ENCODE results near the gene LTBR.
"Not testable (repeated sequence)": the region's sequence is repeated elsewhere in the genome, so short reads cannot be mapped to it uniquely, and the experiment has no call there.

The LTBR gene

GRCh38 chr12:6424866-6425265 lies 40.9 kb downstream of the LTBR start:
- POLR2A ChIA-PET, result interaction anchor here (1.8 to 2.1 kb wide), 2 partner anchors 41 to 46 kb away, joined by 5 read pairs; partner anchors contain the start of gene VAMP1
- Histone ChIP-seq H3K4me3 (ENCODE audit: control insufficient read depth in 1 of 7, extremely low read depth in 1 of 7, insufficient read depth in 4 of 7, low read depth in 2 of 7, low read length in 6 of 7) (no peak overlapping the region), H3K27me3 (replicated peaks in 2 of 5; ENCODE audit: control insufficient read depth in 4 of 5, insufficient read depth in 5 of 5, low read length in 4 of 5) (no peaks in the 10 kb centered on the region), H3K9me3 (ENCODE audit: control extremely low read depth in 1 of 5, control insufficient read depth in 4 of 5, insufficient read depth in 2 of 5, low read depth in 1 of 5, low read length in 4 of 5) (no peaks in the 10 kb centered on the region), H3K4me1 (ENCODE audit: control extremely low read depth in 1 of 4, control insufficient read depth in 4 of 4, insufficient read depth in 4 of 4, low read length in 3 of 4) (peaks cover 0 to 39% (median 35%) of the 10 kb centered on the region in 4 experiments), H3K27ac (ENCODE audit: insufficient read depth in 1 of 2, low read depth in 1 of 2, low read length in 2 of 2, poor library complexity in 1 of 2, severe bottlenecking in 2 of 2) (no peak overlapping the region), H3K36me3 (ENCODE audit: control insufficient read depth in 4 of 4, insufficient read depth in 4 of 4, low read length in 3 of 4) (no peaks in the 10 kb centered on the region)
- CTCF ChIA-PET, result interaction anchor here (1.3 to 9.2 kb wide), 14 partner anchors 10 to 113 kb away, joined by 3 to 197 read pairs (median 13); partner anchors contain the start of genes CD27, GAPDH, TAPBPL and VAMP1
- WGBS (ENCODE audit: insufficient coverage), result 67% methylated on average over 4 of the region's 8 CpGs
- peak in 1 of 3 donors; percentile 47 for DNase-seq

- H3K27me3 ChIP-seq (replicated peaks in 2 of 5; ENCODE audit: control insufficient read depth in 4 of 5, insufficient read depth in 5 of 5, low read length in 4 of 5), result no peaks in the 10 kb centered on the region
- no peak overlapping the region for H3K27ac ChIP-seq (ENCODE audit: insufficient read depth in 1 of 2, low read depth in 1 of 2, low read length in 2 of 2, poor library complexity in 1 of 2, severe bottlenecking in 2 of 2)
- ChIA-PET POLR2A (interaction anchor here (1.0 to 1.8 kb wide), 4 partner anchors 36 to 45 kb away, joined by 3 to 5 read pairs (median 5); partner anchors contain the start of gene VAMP1), CTCF (interaction anchor here (1.1 to 9.2 kb wide), 8 partner anchors 11 to 112 kb away, joined by 3 to 197 read pairs (median 19); partner anchors contain the start of genes GAPDH, TAPBPL and VAMP1)
- 91% methylated on average over 18 of the region's 23 CpGs for WGBS (ENCODE audit: insufficient coverage)
- peaks cover 6 to 49% (median 45%) of the 10 kb centered on the region in 4 experiments for H3K4me1 ChIP-seq (ENCODE audit: control extremely low read depth in 1 of 4, control insufficient read depth in 4 of 4, insufficient read depth in 4 of 4, low read length in 3 of 4)
- no peaks in the 10 kb centered on the region for H3K9me3 ChIP-seq (ENCODE audit: control extremely low read depth in 1 of 5, control insufficient read depth in 4 of 5, insufficient read depth in 2 of 5, low read depth in 1 of 5, low read length in 4 of 5)
- H3K4me3 ChIP-seq (ENCODE audit: control insufficient read depth in 1 of 7, extremely low read depth in 1 of 7, insufficient read depth in 4 of 7, low read depth in 2 of 7, low read length in 6 of 7), result no peak overlapping the region
- DNase-seq, result peak in 2 of 3 donors; percentile 45 to 46
- H3K36me3 ChIP-seq (ENCODE audit: control insufficient read depth in 4 of 4, insufficient read depth in 4 of 4, low read length in 3 of 4), result no peaks in the 10 kb centered on the region
These were observed 41.9 kb downstream of the LTBR start for GRCh38 chr12:6425590-6426531.

GRCh38 chr12:6426882-6427671 lies 43.1 kb downstream of the LTBR start:
- ChIA-PET CTCF (interaction anchor here (0.6 to 9.2 kb wide), 4 partner anchors 10 to 334 kb away, joined by 3 to 197 read pairs (median 14); partner anchors contain the start of gene TAPBPL), POLR2A (interaction anchor here (1.0 kb wide), 1 partner anchor 35 kb away, joined by 5 read pairs; no protein-coding TSS in a partner anchor)
- peak; percentile 70 to 88 (median 84) for DNase-seq
- 65% methylated on average over 7 of the region's 14 CpGs for WGBS (ENCODE audit: insufficient coverage)
- H3K9me3 ChIP-seq (ENCODE audit: control extremely low read depth in 1 of 5, control insufficient read depth in 4 of 5, insufficient read depth in 2 of 5, low read depth in 1 of 5, low read length in 4 of 5), result no peaks in the 10 kb centered on the region
- H3K4me3 ChIP-seq (ENCODE audit: control insufficient read depth in 1 of 7, extremely low read depth in 1 of 7, insufficient read depth in 4 of 7, low read depth in 2 of 7, low read length in 6 of 7), result peak overlapping the region in 2 of 7 experiments; percentile 1 to 25
- no peaks in the 10 kb centered on the region for H3K27me3 ChIP-seq (replicated peaks in 2 of 5; ENCODE audit: control insufficient read depth in 4 of 5, insufficient read depth in 5 of 5, low read length in 4 of 5)
- H3K27ac ChIP-seq (ENCODE audit: insufficient read depth in 1 of 2, low read depth in 1 of 2, low read length in 2 of 2, poor library complexity in 1 of 2, severe bottlenecking in 2 of 2), result peak overlapping the region; percentile 43 to 79
- H3K36me3 ChIP-seq (ENCODE audit: control insufficient read depth in 4 of 4, insufficient read depth in 4 of 4, low read length in 3 of 4), result no peaks in the 10 kb centered on the region
- peaks cover 8 to 58% (median 53%) of the 10 kb centered on the region in 4 experiments for H3K4me1 ChIP-seq (ENCODE audit: control extremely low read depth in 1 of 4, control insufficient read depth in 4 of 4, insufficient read depth in 4 of 4, low read length in 3 of 4)

GRCh38 chr12:6427796-6428195 lies 43.8 kb downstream of the LTBR start:
- WGBS (ENCODE audit: insufficient coverage), result 97% methylated on average over 5 of the region's 10 CpGs

GRCh38 chr12:6428326-6428725 lies 44.4 kb downstream of the LTBR start:
- 80% methylated on average over 1 of the region's 3 CpGs for WGBS (ENCODE audit: insufficient coverage)
- no peak for DNase-seq
- no peaks in the 10 kb centered on the region for H3K27me3 ChIP-seq (replicated peaks in 2 of 5; ENCODE audit: control insufficient read depth in 4 of 5, insufficient read depth in 5 of 5, low read length in 4 of 5)
- no peaks in the 10 kb centered on the region for H3K36me3 ChIP-seq (ENCODE audit: control insufficient read depth in 4 of 4, insufficient read depth in 4 of 4, low read length in 3 of 4)
- no peak overlapping the region for H3K4me3 ChIP-seq (ENCODE audit: control insufficient read depth in 1 of 7, extremely low read depth in 1 of 7, insufficient read depth in 4 of 7, low read depth in 2 of 7, low read length in 6 of 7)
- ChIA-PET CTCF (interaction anchor here (0.6 to 9.2 kb wide), 2 partner anchors 33 to 60 kb away, joined by 4 to 197 read pairs; no protein-coding TSS in a partner anchor), POLR2A (interaction anchor here (0.7 kb wide), 1 partner anchor 65 kb away, joined by 3 read pairs; the partner anchor contains the start of gene MRPL51)
- no peaks in the 10 kb centered on the region for H3K9me3 ChIP-seq (ENCODE audit: control extremely low read depth in 1 of 5, control insufficient read depth in 4 of 5, insufficient read depth in 2 of 5, low read depth in 1 of 5, low read length in 4 of 5)
- H3K27ac ChIP-seq (ENCODE audit: insufficient read depth in 1 of 2, low read depth in 1 of 2, low read length in 2 of 2, poor library complexity in 1 of 2, severe bottlenecking in 2 of 2), result no peak overlapping the region
- peaks cover 8 to 58% (median 53%) of the 10 kb centered on the region in 4 experiments for H3K4me1 ChIP-seq (ENCODE audit: control extremely low read depth in 1 of 4, control insufficient read depth in 4 of 4, insufficient read depth in 4 of 4, low read length in 3 of 4)

More at GRCh38 chr12:6427796-6428195, 43.8 kb downstream of the LTBR start:
- H3K9me3 ChIP-seq (ENCODE audit: control extremely low read depth in 1 of 5, control insufficient read depth in 4 of 5, insufficient read depth in 2 of 5, low read depth in 1 of 5, low read length in 4 of 5); H3K36me3 ChIP-seq (ENCODE audit: control insufficient read depth in 4 of 4, insufficient read depth in 4 of 4, low read length in 3 of 4); H3K27ac ChIP-seq (ENCODE audit: insufficient read depth in 1 of 2, low read depth in 1 of 2, low read length in 2 of 2, poor library complexity in 1 of 2, severe bottlenecking in 2 of 2); H3K27me3 ChIP-seq (replicated peaks in 2 of 5; ENCODE audit: control insufficient read depth in 4 of 5, insufficient read depth in 5 of 5, low read length in 4 of 5); POLR2A ChIA-PET; DNase-seq; H3K4me3 ChIP-seq (ENCODE audit: control insufficient read depth in 1 of 7, extremely low read depth in 1 of 7, insufficient read depth in 4 of 7, low read depth in 2 of 7, low read length in 6 of 7): not testable (repeated sequence)
- CTCF ChIA-PET, result interaction anchor here (9.2 kb wide), 1 partner anchor 34 kb away, joined by 197 read pairs; no protein-coding TSS in a partner anchor
- peaks cover 8 to 58% (median 53%) of the 10 kb centered on the region in 4 experiments for H3K4me1 ChIP-seq (ENCODE audit: control extremely low read depth in 1 of 4, control insufficient read depth in 4 of 4, insufficient read depth in 4 of 4, low read length in 3 of 4)

- peak overlapping the region in 1 of 2 experiments; percentile 76 for H3K27ac ChIP-seq (ENCODE audit: insufficient read depth in 1 of 2, low read depth in 1 of 2, low read length in 2 of 2, poor library complexity in 1 of 2, severe bottlenecking in 2 of 2)
- WGBS (ENCODE audit: insufficient coverage), result 5% methylated on average over 12 of the region's 19 CpGs
- no peaks in the 10 kb centered on the region for H3K27me3 ChIP-seq (replicated peaks in 2 of 5; ENCODE audit: control insufficient read depth in 4 of 5, insufficient read depth in 5 of 5, low read length in 4 of 5)
- peaks cover 8 to 48% (median 40%) of the 10 kb centered on the region in 4 experiments for H3K4me1 ChIP-seq (ENCODE audit: control extremely low read depth in 1 of 4, control insufficient read depth in 4 of 4, insufficient read depth in 4 of 4, low read length in 3 of 4)
- no peaks in the 10 kb centered on the region for H3K9me3 ChIP-seq (ENCODE audit: control extremely low read depth in 1 of 5, control insufficient read depth in 4 of 5, insufficient read depth in 2 of 5, low read depth in 1 of 5, low read length in 4 of 5)
- H3K4me3 ChIP-seq (ENCODE audit: control insufficient read depth in 1 of 7, extremely low read depth in 1 of 7, insufficient read depth in 4 of 7, low read depth in 2 of 7, low read length in 6 of 7), result peak overlapping the region in 5 of 7 experiments; percentile 9 to 62 (median 40)
- peak; percentile 88 to 97 (median 96) for DNase-seq
- POLR2A ChIA-PET, result no interaction called here
- CTCF ChIA-PET, result interaction anchor here (9.2 kb wide), 1 partner anchor 31 kb away, joined by 197 read pairs; no protein-coding TSS in a partner anchor
- no peaks in the 10 kb centered on the region for H3K36me3 ChIP-seq (ENCODE audit: control insufficient read depth in 4 of 4, insufficient read depth in 4 of 4, low read length in 3 of 4)
These were observed 46.4 kb downstream of the LTBR start for GRCh38 chr12:6430124-6430989.

All from common myeloid progenitor, CD34-positive (primary cell).